Measurements from ENCODE around the gene EEF1G.
A peak's percentile ranks its signal among the peaks of the same experiment; 100 is the strongest.
"Not testable (repeated sequence)": the region's sequence is repeated elsewhere in the genome, so short reads cannot be mapped to it uniquely, and the experiment has no call there.

EEF1G gene

DNA sequence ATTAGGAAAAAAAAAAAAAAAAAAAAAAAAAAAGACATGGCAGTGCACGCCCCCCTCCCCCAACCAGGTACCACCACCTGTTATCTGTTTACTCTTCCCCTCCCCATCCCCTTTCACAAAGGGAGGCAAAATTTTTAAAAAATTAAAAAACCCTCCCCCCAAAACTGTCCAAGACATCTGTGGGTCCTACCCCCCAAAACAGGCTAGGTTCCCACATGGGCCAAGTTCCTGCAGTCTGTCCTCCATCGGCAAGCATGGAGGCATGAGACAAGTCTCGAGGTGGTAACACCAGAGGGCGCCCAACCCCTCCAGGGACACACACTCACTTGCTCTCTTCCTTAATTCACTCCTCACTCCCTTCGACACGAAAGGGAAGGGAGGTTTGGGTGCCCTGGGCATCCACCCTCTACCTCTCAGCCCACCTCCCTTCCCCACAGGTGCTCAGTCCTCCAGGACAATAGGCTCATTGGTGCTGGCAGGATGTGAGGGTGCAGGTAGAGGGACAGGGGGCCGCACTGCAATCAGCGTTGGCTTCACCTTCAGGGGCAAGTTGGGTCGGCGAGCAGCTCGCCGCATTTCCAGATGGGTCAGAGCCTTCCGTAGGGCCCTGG lies 19.8 kb upstream of the EEF1G start:
- H3K4me1 Mint-ChIP-seq (ENCODE audit: low read depth) = peaks cover 52% of the 10 kb centered on the region
- H3K27me3 Mint-ChIP-seq = no peaks in the 10 kb centered on the region
- H3K27ac Mint-ChIP-seq = peak overlapping the region; percentile 90
- peaks cover 8% of the 10 kb centered on the region for H3K36me3 Mint-ChIP-seq
- H3K9me3 Mint-ChIP-seq (ENCODE audit: low read depth) = no peaks in the 10 kb centered on the region
- peak overlapping the region; percentile 82 for H3K4me3 Mint-ChIP-seq

DNA sequence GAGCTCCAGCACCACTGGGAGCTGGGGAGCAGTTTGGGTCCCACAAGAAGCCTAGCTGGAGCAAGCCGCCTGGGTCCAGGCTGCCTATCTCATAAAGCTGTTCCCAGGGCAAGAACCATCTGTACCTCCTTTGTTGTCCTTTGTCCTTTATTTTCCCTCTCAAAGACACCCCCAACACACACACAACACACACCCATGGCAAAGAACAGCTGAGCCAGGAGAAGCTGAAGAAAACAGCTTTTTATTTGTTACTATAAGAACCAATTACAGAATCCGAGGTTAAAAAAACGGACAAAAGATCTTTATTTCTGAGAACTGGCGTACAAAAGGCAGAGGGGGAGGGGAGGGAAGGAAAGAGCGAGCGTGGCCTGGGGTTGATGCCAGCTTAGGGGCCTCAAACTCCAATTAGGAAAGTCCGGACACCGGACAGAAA lies 19.3 kb upstream of the EEF1G start:
- Mint-ChIP-seq H3K36me3 (peaks cover 8% of the 10 kb centered on the region), H3K27ac (peak overlapping the region; percentile 91), H3K4me1 (ENCODE audit: low read depth) (peaks cover 49% of the 10 kb centered on the region), H3K4me3 (peak overlapping the region; percentile 95), H3K9me3 (ENCODE audit: low read depth) (no peaks in the 10 kb centered on the region), H3K27me3 (no peaks in the 10 kb centered on the region)

DNA sequence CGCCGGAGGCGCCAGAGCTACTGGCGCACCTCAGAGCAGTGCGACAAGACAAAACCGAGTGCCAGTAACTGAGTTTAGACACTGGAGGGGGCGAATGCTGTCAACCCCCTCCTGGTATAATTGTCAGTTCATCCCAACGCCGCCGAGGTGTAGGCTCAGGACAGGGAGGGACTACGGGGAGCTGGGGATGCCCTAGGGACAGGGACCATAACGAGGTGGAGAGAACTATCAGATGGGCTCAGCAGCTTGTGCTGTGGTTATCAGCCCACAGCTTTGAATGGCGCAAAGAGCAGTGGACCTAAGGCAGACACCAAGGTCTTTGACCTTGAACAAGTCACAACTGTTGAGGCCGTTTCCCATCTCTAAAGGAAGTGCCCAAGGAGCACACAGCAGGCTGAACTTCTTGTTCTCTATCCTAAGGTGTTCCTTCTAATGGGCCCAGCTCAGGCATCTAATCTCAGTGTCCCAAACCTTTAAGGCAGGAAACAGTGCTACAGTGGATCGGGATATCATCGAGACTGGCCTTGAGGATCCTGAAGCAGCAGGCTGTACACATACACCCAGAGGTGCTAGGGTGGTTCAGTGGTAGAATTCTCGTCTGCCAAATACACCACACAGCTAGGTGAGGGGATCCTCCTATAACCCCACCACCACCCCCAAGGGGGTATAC lies 18.6 kb upstream of the EEF1G start:
- peaks cover 5% of the 10 kb centered on the region for H3K36me3 Mint-ChIP-seq
- H3K9me3 Mint-ChIP-seq (ENCODE audit: low read depth) = no peaks in the 10 kb centered on the region
- H3K27ac Mint-ChIP-seq = peak overlapping the region; percentile 91
- H3K4me3 Mint-ChIP-seq = peak overlapping the region; percentile 95
- H3K27me3 Mint-ChIP-seq = no peaks in the 10 kb centered on the region
- H3K4me1 Mint-ChIP-seq (ENCODE audit: low read depth) = peaks cover 48% of the 10 kb centered on the region

GRCh38 chr11:62591448-62592145 lies 17.9 kb upstream of the EEF1G start, which contains the start of gene TUT1:
Gene TUT1 (minus strand): TSS chr11:62591523. CDS start chr11:62591485, 38 bp downstream.
- H3K9me3 Mint-ChIP-seq (ENCODE audit: low read depth) = no peaks in the 10 kb centered on the region
- peaks cover 5% of the 10 kb centered on the region for H3K36me3 Mint-ChIP-seq
- no peaks in the 10 kb centered on the region for H3K27me3 Mint-ChIP-seq
- H3K4me1 Mint-ChIP-seq (ENCODE audit: low read depth) = peaks cover 45% of the 10 kb centered on the region
- H3K4me3 Mint-ChIP-seq = peak within 1 kb of the TSS; percentile 95
- H3K27ac Mint-ChIP-seq = peak within 1 kb of the TSS; percentile 91

GRCh38 chr11:62588966-62589637 lies 15.4 kb upstream of the EEF1G start:
- Mint-ChIP-seq H3K27ac (peak overlapping the region; percentile 91), H3K4me1 (ENCODE audit: low read depth) (peaks cover 39% of the 10 kb centered on the region), H3K4me3 (peak overlapping the region; percentile 95), H3K27me3 (no peaks in the 10 kb centered on the region), H3K36me3 (peaks cover 5% of the 10 kb centered on the region), H3K9me3 (ENCODE audit: low read depth) (no peaks in the 10 kb centered on the region)

- not testable (repeated sequence) for H3K4me3 Mint-ChIP-seq; H3K9me3 Mint-ChIP-seq (ENCODE audit: low read depth); H3K27me3 Mint-ChIP-seq; H3K36me3 Mint-ChIP-seq; H3K27ac Mint-ChIP-seq
- H3K4me1 Mint-ChIP-seq (ENCODE audit: low read depth) = peaks cover 24% of the 10 kb centered on the region
These were observed 11.7 kb upstream of the EEF1G start for GRCh38 chr11:62585356-62585755.

DNA sequence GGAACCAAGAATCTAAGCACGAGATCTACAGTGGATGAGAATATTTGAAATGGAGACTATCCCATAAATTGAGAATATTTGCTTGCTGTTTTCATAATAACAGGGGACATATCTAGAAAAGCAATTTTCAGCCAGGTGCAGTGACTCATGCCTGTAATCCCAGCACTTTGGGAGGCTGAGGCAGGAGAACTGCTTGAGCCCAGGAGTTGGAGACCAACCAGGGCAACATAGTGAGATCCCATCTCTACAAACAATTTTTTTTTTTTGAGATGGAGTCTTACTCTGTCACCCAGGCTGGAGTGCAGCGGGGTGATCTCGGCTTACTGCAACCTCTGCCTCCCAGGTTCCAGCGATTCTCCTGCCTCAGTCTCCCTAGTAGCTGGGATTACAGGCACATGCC lies 8.0 kb upstream of the EEF1G start:
- not testable (repeated sequence) for H3K4me3 Mint-ChIP-seq; H3K4me1 Mint-ChIP-seq (ENCODE audit: low read depth); H3K27ac Mint-ChIP-seq; H3K36me3 Mint-ChIP-seq; H3K27me3 Mint-ChIP-seq; H3K9me3 Mint-ChIP-seq (ENCODE audit: low read depth)

GRCh38 chr11:62580959-62581715 lies 7.4 kb upstream of the EEF1G start:
- Mint-ChIP-seq H3K9me3 (ENCODE audit: low read depth) (no peaks in the 10 kb centered on the region), H3K27me3 (no peaks in the 10 kb centered on the region), H3K4me1 (ENCODE audit: low read depth) (peaks cover 8% of the 10 kb centered on the region), H3K36me3 (peaks cover 5% of the 10 kb centered on the region), H3K4me3 (no peak overlapping the region), H3K27ac (peak overlapping the region; percentile 58)

GRCh38 chr11:62579252-62579651 lies 5.6 kb upstream of the EEF1G start:
- peaks cover 5% of the 10 kb centered on the region for H3K36me3 Mint-ChIP-seq
- no peak overlapping the region for H3K27ac Mint-ChIP-seq
- H3K4me1 Mint-ChIP-seq (ENCODE audit: low read depth) = peaks cover 15% of the 10 kb centered on the region
- no peaks in the 10 kb centered on the region for H3K27me3 Mint-ChIP-seq
- H3K9me3 Mint-ChIP-seq (ENCODE audit: low read depth) = no peaks in the 10 kb centered on the region
- no peak overlapping the region for H3K4me3 Mint-ChIP-seq

- Mint-ChIP-seq H3K27me3 (no peaks in the 10 kb centered on the region), H3K4me3 (no peak overlapping the region), H3K9me3 (ENCODE audit: low read depth) (no peaks in the 10 kb centered on the region), H3K4me1 (ENCODE audit: low read depth) (peaks cover 19% of the 10 kb centered on the region), H3K36me3 (peaks cover 5% of the 10 kb centered on the region), H3K27ac (no peak overlapping the region)
These were observed 4.8 kb upstream of the EEF1G start for GRCh38 chr11:62578541-62578940.

DNA sequence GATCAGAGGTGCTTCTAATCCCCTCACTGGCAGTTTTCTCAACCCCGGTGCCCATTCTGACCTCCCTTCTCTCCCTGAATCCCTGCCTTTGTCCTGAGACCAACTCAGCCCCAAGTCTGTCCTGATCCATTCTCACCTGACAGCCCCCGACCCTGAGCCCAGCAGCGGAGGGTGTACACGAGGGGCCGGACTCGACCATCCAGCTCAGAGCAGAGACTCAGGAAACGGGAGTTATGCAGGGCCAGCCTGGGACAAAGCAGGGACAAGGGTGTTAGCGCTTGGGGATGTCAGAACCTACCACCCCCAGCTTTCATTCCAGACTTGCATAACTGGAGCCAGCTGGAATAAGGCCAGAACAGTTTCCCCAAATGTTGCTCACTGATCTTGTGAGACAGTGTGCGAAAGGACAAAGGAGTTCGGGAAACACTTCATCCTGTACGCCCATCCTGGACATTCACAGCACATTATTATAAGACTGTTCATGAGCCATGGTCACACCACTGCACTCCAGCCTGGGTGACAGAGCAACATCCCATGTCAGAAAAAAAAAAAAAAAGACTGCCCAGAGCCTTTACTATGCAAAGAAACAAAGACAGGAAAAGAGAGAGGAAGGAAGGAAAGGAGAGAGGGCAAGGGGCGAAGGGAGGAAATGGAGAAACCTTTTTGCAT lies 3.5 kb upstream of the EEF1G start:
- Mint-ChIP-seq H3K36me3 (peaks cover 11% of the 10 kb centered on the region), H3K9me3 (ENCODE audit: low read depth) (no peaks in the 10 kb centered on the region), H3K4me3 (no peak overlapping the region), H3K27me3 (no peaks in the 10 kb centered on the region), H3K4me1 (ENCODE audit: low read depth) (peaks cover 26% of the 10 kb centered on the region), H3K27ac (no peak overlapping the region)

DNA sequence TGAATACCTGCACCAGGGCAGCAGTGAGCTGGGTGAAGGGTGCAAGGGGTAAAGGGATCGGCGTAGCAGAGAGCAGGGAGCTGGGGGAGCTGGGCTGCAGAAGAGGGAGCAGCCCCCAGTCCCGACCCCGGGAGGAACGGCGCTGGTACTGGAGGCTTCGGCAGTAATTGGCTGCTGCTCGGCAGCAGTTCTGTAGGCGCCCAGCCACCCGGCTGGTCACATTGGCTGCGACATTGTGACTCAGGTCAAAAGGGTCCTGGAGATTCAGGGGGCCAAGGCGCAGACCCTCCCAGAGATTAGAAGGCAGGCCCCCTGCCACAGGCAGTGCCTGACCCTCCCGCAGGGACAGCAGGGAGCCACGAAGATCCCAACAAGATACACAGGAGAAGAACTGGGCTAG lies 2.1 kb upstream of the EEF1G start:
- H3K27ac Mint-ChIP-seq = peak overlapping the region; percentile 98
- no peaks in the 10 kb centered on the region for H3K9me3 Mint-ChIP-seq (ENCODE audit: low read depth)
- H3K36me3 Mint-ChIP-seq = peaks cover 17% of the 10 kb centered on the region
- no peaks in the 10 kb centered on the region for H3K27me3 Mint-ChIP-seq
- peaks cover 37% of the 10 kb centered on the region for H3K4me1 Mint-ChIP-seq (ENCODE audit: low read depth)
- peak overlapping the region; percentile 82 for H3K4me3 Mint-ChIP-seq

DNA sequence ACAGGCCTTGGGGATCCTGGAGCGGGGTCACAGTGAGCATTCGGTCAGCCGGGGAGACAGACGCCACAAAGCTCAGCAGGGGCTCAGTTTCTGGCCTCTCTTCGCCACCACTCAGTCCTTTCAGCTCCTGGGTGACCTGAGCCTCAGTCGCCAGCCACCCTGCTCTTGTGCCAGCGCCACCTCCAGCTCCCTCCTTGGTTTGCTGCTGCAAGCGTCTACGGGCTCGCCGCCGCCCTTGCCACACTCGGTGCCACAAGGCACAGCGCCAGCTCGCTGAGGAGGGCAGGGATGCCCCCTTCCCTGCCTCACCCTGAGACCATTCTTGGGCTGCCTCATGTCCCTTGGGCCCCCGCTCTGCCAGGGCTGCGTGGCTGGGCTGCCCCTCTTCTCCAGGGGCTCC lies 1.5 kb upstream of the EEF1G start:
- Mint-ChIP-seq H3K27ac (peak overlapping the region; percentile 98), H3K4me1 (ENCODE audit: low read depth) (peaks cover 41% of the 10 kb centered on the region), H3K36me3 (peaks cover 17% of the 10 kb centered on the region), H3K27me3 (no peaks in the 10 kb centered on the region), H3K4me3 (peak overlapping the region; percentile 99), H3K9me3 (ENCODE audit: low read depth) (no peaks in the 10 kb centered on the region)

All from activated naive CD8-positive, alpha-beta T cell (primary cell).